Activated naive CD8-positive, alpha-beta T cell treated with anti-CD3 and anti-CD28 coated beads for 36 hours (primary cell): ENCODE data around the gene CDC42EP4. TPM values are rescaled to one million over a fixed set of nuclear protein-coding genes. Genes with fewer than 3 reads are reported as not detected.
A peak's percentile ranks its signal among the peaks of the same experiment; 100 is the strongest.
"Not testable (repeated sequence)": the region's sequence is repeated elsewhere in the genome, so short reads cannot be mapped to it uniquely, and the experiment has no call there.

Experiments used
- DNase-seq: peaks from one replicate; pipeline ENCODE4 v3.0.0; 2021
- H3K27ac Mint-ChIP-seq: one replicate; pipeline ENCODE4 v1.8.0; 2022; ENCODE audit warnings: mild to moderate bottlenecking, moderate library complexity, mixed read lengths
- H3K27me3 Mint-ChIP-seq: one replicate; pipeline ENCODE4 v1.8.0; 2022; ENCODE audit warnings: mild to moderate bottlenecking, mixed read lengths
- H3K36me3 Mint-ChIP-seq: one replicate; pipeline ENCODE4 v1.8.0; 2021; ENCODE audit warnings: mild to moderate bottlenecking, mixed read lengths
- H3K4me1 Mint-ChIP-seq: one replicate; pipeline ENCODE4 v1.8.0; 2021; ENCODE audit warnings: mixed read lengths
- H3K4me3 Mint-ChIP-seq: one replicate; pipeline ENCODE4 v1.8.0; 2022; ENCODE audit warnings: mild to moderate bottlenecking, moderate library complexity, mixed read lengths
- H3K9me3 Mint-ChIP-seq: one replicate; pipeline ENCODE4 v1.8.0; 2022; ENCODE audit warnings: mixed read lengths
- total RNA-seq, 2 experiments: library from RNA; stranded (reverse); gene quantifications; one replicate each; pipeline ENCODE4 v1.2.3, GENCODE V29; 2021

CDC42EP4 gene
- total RNA-seq, 2 experiments from 2014 or later = 0.56 to 0.98 TPM

DNA sequence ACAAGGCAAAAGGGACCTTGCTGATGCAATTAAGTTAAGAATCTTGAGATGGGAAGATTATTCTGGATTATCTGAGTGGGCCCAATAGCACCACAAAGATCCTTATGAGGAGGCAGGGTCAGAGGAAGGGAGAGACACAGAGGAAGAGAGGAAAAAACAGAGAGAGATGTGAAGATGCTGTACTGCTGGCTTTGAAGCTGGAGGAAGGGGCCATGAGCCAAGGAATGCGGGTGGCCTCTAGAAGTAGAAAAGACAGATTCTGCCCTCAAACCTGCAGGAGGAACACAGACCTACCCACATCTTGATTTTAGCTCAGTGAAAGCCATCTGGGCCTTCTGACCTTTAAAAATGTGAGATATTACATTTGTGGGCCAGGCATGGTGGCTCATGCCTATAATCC is 42.0 kb downstream of the CDC42EP4 start:
- Mint-ChIP-seq H3K4me1 (no peaks in the 10 kb centered on the region), H3K9me3 (no peaks in the 10 kb centered on the region), H3K27me3 (no peaks in the 10 kb centered on the region), H3K27ac (no peak overlapping the region), H3K36me3 (no peaks in the 10 kb centered on the region), H3K4me3 (no peak overlapping the region)
- no peak for DNase-seq

DNA sequence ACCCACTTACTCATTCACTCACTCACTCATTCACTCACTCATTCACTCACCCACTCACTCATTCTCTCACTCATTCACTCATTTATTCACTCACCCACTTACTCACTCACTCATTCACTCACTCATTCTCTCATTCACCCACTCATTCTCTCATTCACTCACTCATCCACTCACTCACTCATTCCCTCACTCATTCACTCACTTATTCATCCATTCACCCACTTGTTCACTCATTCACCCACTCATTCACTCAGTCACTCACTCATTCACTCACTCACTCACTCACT is 42.5 kb downstream of the CDC42EP4 start:
- Mint-ChIP-seq H3K4me1 (no peaks in the 10 kb centered on the region), H3K27ac (no peak overlapping the region), H3K9me3 (no peaks in the 10 kb centered on the region), H3K36me3 (no peaks in the 10 kb centered on the region), H3K4me3 (no peak overlapping the region), H3K27me3 (no peaks in the 10 kb centered on the region)
- no peak for DNase-seq

DNA sequence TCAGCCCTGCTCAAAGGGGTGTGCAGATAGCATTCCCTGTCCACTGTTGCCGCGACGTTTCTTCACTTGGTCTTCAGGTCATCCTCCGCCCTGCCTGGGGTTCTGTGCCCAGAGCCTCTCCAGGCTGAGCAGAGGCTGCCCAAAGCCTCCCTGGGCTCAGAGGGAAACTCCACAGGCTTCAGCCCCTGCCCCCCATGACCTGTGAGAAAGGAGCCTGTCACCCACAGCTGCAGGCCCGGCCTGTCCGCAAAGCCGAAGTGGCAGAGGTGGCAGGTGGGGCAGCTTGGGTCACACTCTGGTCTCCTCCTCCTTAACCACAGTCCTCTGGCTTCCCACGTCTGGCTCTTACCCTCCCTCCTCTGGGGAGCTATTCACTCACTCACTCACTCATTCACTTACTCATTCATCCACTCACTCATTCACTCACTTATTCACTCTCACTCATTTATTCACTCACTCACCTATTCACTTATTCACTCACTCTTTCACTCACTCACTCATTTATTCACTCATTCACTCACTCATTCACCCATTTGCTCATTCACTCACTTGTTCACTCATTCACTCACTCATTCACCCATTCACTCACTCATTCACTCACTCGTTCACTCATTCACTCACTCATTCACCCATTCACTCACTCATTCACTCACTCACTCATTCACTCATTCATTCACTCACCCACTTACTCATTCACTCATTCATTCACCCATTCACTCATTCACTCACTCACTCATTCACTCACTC is 43.0 kb downstream of the CDC42EP4 start:
- no peaks in the 10 kb centered on the region for H3K9me3 Mint-ChIP-seq
- no peaks in the 10 kb centered on the region for H3K36me3 Mint-ChIP-seq
- H3K27me3 Mint-ChIP-seq = no peaks in the 10 kb centered on the region
- no peaks in the 10 kb centered on the region for H3K4me1 Mint-ChIP-seq
- no peak overlapping the region for H3K4me3 Mint-ChIP-seq
- H3K27ac Mint-ChIP-seq = no peak overlapping the region
- DNase-seq = no peak

- Mint-ChIP-seq H3K4me3 (no peak overlapping the region), H3K27ac (no peak overlapping the region), H3K36me3 (no peaks in the 10 kb centered on the region), H3K27me3 (no peaks in the 10 kb centered on the region), H3K4me1 (no peaks in the 10 kb centered on the region), H3K9me3 (no peaks in the 10 kb centered on the region)
- no peak for DNase-seq
These were observed 43.9 kb downstream of the CDC42EP4 start for GRCh38 chr17:73267648-73268537.

- Mint-ChIP-seq H3K4me1 (no peaks in the 10 kb centered on the region), H3K36me3 (no peaks in the 10 kb centered on the region), H3K27me3 (no peaks in the 10 kb centered on the region), H3K9me3 (no peaks in the 10 kb centered on the region), H3K27ac (no peak overlapping the region), H3K4me3 (no peak overlapping the region)
- DNase-seq = no peak
These were observed 45.0 kb downstream of the CDC42EP4 start for GRCh38 chr17:73266796-73267195.

DNA sequence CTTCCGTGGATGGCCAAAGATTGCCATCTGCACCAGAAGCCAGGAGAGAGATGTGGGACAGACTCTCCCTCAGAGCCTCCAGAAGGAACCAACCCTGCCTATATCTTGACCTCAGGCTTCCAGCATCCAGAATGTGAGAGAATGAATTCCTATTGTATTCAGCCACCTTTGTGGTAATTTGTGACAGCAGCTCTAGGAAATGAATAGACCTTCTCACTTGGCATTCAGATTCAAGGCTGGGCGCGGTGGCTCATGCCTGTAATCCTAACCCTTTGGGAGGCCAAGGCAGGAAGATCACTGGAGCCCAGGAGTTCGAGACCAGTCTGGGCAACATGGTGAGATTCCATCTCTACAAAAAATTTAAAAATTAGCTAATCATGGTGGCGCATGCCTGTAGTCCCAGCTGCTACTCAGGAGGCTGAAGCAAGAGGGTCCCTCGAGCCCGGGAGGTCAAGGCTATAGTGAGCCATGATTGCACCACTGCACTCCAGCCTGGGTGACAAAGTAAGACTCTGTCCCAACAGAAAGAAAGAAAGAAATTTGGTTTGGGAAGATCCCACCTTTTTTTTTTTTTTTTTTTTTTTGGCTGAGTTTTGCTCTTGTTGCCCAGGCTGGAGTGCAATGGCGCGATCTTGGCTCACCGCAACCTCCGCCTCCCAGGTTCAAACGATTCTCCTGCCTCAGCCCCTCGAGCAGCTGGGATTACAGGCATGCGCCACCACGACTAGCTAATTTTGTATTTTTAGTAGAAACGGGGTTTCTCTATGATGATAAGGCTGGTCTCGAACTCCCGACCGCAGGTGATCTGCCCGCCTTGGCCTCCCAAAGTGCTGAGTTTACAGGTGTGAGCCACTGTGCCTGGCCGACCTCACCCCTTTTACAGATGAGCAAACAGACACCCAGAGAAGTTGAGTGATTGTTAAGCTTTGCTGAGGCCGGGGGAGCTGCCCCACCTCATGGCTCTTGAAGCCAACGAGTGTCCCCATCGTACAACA is 45.9 kb downstream of the CDC42EP4 start:
- Mint-ChIP-seq H3K4me3 (no peak overlapping the region), H3K4me1 (no peaks in the 10 kb centered on the region), H3K9me3 (no peaks in the 10 kb centered on the region), H3K36me3 (no peaks in the 10 kb centered on the region), H3K27ac (no peak overlapping the region), H3K27me3 (no peaks in the 10 kb centered on the region)
- no peak for DNase-seq

DNA sequence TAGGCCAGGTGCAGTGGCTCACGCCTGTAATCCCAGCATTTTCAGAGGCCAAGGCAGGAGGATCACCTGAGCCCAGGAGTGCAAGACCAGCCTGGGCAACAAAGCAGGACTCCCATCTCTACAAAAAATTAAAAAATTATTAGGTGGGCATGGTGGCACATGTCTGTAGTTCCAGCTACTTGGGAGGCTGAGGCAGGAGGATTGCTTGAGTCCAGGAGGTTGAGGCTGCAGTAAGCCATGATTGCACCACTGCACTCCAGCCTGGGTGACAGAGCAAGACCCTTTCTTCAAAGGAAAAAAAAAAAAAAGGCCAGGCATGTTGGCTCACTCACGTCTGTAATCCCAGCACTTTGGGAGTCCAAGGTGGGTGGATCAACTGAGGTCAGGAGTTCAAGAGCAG is 47.4 kb downstream of the CDC42EP4 start:
- not testable (repeated sequence) for H3K27ac Mint-ChIP-seq, H3K27me3 Mint-ChIP-seq, H3K36me3 Mint-ChIP-seq, H3K9me3 Mint-ChIP-seq, DNase-seq, H3K4me1 Mint-ChIP-seq, H3K4me3 Mint-ChIP-seq

DNA sequence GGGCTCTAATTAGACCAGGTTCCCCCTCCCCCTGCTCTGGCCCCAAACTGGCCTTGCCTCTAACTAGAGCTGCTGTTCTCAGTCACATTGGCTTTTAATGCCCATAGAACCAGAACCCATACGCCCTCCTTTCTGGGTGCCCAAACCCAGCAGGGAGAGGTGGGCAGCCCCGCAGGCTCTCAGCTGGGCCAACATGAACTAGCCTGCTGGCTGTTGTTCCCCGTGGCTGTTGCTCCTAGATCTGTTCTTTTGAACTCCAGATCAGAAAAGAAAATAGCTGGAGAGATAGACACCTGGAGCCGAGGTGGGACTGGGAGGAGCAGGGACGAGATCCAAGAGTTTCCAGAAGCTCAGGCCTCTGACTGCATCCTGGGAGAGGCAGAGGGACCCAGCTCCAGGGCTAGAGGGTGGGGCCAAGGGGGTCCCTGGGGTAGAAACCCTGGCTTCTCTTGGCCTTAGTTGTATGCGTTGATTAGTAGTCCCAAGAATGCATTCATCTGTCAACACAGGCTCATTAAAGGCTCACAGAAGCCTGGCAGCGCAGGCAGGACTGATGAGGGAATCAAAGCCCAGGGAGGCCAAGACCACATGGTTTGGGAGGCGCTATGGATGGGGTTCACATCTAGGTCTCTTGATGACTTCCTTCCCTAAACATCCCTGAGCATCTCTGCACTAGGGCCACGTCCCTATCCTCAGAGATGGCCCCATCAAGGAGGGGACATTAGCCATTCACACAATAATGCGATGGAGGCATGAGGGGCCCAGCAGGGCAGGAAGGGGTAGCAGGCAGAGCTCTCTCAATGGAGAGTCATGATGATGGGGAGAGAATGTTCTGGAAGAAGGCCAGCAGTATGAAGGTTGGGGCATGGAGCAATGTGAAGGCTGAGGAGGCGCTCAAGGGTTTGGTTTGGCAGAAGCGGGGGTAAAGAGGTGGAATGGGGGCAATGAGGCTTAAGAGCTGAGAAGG is 48.8 kb downstream of the CDC42EP4 start:
- Mint-ChIP-seq H3K27ac (no peak overlapping the region), H3K27me3 (no peaks in the 10 kb centered on the region), H3K4me1 (no peaks in the 10 kb centered on the region), H3K4me3 (no peak overlapping the region), H3K36me3 (no peaks in the 10 kb centered on the region), H3K9me3 (no peaks in the 10 kb centered on the region)
- no peak for DNase-seq

DNA sequence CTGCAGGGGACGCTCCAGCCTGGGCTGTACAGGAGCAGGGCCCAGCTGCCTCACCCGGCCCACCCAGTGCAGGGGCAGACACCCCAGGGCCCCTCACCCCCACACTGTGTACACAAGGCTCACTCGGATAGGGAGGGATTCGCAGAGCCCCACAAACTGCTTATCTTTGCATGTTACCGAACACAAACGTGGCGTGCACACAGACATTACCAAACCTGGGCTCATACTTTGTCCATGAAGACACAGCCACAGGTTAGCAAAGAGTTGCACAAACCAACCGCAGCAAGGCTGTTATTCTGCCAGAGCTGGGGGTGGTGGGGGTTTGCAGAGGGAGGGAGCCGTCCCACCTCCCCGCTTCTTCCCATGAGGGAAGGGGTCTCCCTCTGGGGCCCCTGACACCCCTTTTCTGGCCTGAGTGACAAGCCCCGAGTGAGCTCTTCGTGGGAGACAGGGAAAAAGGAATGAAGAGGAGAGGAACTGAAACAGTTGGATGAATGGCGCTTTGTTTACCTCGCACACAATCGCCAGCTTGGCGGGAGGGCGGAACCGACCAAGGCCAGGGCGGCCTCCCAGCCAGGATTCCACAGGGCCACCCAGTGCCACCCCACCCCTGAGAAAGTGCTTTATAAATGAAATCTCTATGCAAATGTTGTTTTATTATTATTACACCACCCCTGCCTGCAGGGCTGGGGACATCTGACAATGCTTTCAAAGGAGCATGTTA is 49.7 kb downstream of the CDC42EP4 start:
- Mint-ChIP-seq H3K4me1 (no peaks in the 10 kb centered on the region), H3K27me3 (no peaks in the 10 kb centered on the region), H3K4me3 (no peak overlapping the region), H3K27ac (no peak overlapping the region), H3K36me3 (no peaks in the 10 kb centered on the region), H3K9me3 (no peaks in the 10 kb centered on the region)
- DNase-seq = no peak

DNA sequence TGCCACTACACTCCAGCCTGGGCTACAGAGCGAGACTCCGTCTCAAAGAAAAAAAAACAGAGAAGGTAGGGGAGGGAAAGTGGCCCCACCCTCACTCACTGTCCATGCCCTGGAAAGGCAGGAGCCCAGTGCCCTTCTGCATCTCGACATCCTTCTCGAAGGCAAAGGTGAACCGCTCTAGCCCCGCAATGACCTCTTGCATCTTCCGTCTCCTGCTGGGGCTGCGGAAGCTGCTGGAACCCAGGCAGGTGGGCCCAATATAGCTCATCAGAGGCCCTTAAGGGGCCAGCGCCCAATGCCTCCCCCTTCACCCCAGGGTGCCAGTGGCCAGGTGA is 50.2 kb downstream of the CDC42EP4 start, which contains the start of gene CPSF4L:
TSS of gene CPSF4L (minus strand) at position 264 of the 335 bp plus-strand sequence. CDS start at position 202, 62 bp downstream.
- Mint-ChIP-seq H3K9me3 (no peaks in the 10 kb centered on the region), H3K27me3 (no peaks in the 10 kb centered on the region), H3K36me3 (no peaks in the 10 kb centered on the region), H3K4me3 (no peak within 1 kb of the TSS), H3K4me1 (no peaks in the 10 kb centered on the region), H3K27ac (no peak within 1 kb of the TSS)
- no peak for DNase-seq

- DNase-seq = no peak
- no peaks in the 10 kb centered on the region for H3K27me3 Mint-ChIP-seq
- no peaks in the 10 kb centered on the region for H3K36me3 Mint-ChIP-seq
- no peak overlapping the region for H3K4me3 Mint-ChIP-seq
- no peak overlapping the region for H3K27ac Mint-ChIP-seq
- H3K9me3 Mint-ChIP-seq = no peaks in the 10 kb centered on the region
- peaks cover 4% of the 10 kb centered on the region for H3K4me1 Mint-ChIP-seq
These were observed 54.3 kb downstream of the CDC42EP4 start for GRCh38 chr17:73257516-73257915.

DNA sequence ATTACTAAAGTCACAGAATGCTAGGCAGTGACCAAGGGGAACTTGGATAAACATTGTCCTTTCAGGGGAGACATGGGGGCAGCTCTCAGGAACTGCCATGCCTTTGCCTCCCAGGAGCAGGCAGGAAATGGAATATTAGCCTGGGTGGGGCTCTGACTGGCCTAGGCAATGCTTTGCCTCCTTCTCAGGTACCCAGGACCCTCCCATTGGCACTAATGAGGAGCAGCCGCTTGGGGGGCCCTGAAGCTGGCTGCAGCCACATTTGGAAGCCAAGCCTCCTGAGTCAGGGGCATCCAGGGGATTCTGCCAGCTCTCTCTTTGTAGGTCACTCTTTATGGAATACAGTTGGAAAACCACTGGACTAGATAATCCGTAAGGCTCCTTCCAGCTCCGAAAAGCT is 55.6 kb downstream of the CDC42EP4 start:
- peaks cover 4% of the 10 kb centered on the region for H3K4me1 Mint-ChIP-seq
- H3K27me3 Mint-ChIP-seq = no peaks in the 10 kb centered on the region
- no peak for DNase-seq
- no peaks in the 10 kb centered on the region for H3K36me3 Mint-ChIP-seq
- no peak overlapping the region for H3K4me3 Mint-ChIP-seq
- no peak overlapping the region for H3K27ac Mint-ChIP-seq
- H3K9me3 Mint-ChIP-seq = no peaks in the 10 kb centered on the region

GRCh38 chr17:73255671-73256181 is 56.1 kb downstream of the CDC42EP4 start:
- H3K36me3 Mint-ChIP-seq = no peaks in the 10 kb centered on the region
- H3K4me1 Mint-ChIP-seq = peaks cover 4% of the 10 kb centered on the region
- DNase-seq = peak; percentile 41
- H3K4me3 Mint-ChIP-seq = no peak overlapping the region
- no peaks in the 10 kb centered on the region for H3K27me3 Mint-ChIP-seq
- H3K27ac Mint-ChIP-seq = no peak overlapping the region
- no peaks in the 10 kb centered on the region for H3K9me3 Mint-ChIP-seq
